Spleen (tissue), 13 donors: ENCODE measurements around the gene NAPB. TPM values are rescaled to one million over a fixed set of nuclear protein-coding genes. Genes with fewer than 3 reads are reported as not detected.
A peak's percentile ranks its signal among the peaks of the same experiment; 100 is the strongest.
"Not testable (repeated sequence)": the region's sequence is repeated elsewhere in the genome, so short reads cannot be mapped to it uniquely, and the experiment has no call there.

Source experiments
- DNase-seq: peaks from one replicate; pipeline ENCODE4 v3.0.0-alpha.2; 2020
- H3K27ac ChIP-seq, 8 donors: fragments of 200-600 bp; sonication (generic) in 7 of 8; 1 replicate in 4 of 8; 2 replicates in 4 of 8; pipeline versions ENCODE4 v1.5.0 to v1.8.0; 2016 to 2021; ENCODE audit warnings: inconsistent platforms in 4 of 8, mild to moderate bottlenecking in 4 of 8, moderate library complexity in 1 of 8
- H3K27me3 ChIP-seq, 7 donors: fragments of 200-600 bp; sonication (generic) in 6 of 7; replicated peaks in 1 of 7; 1 replicate in 4 of 7; 2 replicates in 3 of 7; pipeline versions ENCODE4 v1.5.0 to v1.8.0; 2016 to 2021; ENCODE audit warnings: inconsistent platforms in 3 of 7, mild to moderate bottlenecking in 1 of 7
- H3K36me3 ChIP-seq, 6 donors: fragments of 200-600 bp; sonication (generic) in 5 of 6; 1 replicate in 4 of 6; 2 replicates in 2 of 6; pipeline versions ENCODE4 v1.5.0 to v1.8.0; 2016 to 2021; ENCODE audit warnings: inconsistent platforms in 2 of 6
- H3K4me1 ChIP-seq, 6 donors: fragments of 200-600 bp; sonication (generic) in 5 of 6; 1 replicate in 3 of 6; 2 replicates in 3 of 6; pipeline versions ENCODE4 v1.5.0 to v1.8.0; 2016 to 2021; ENCODE audit warnings: inconsistent platforms in 3 of 6
- H3K4me3 ChIP-seq, 8 donors: fragments of 200-600 bp; sonication (generic) in 7 of 8; 1 replicate in 4 of 8; 2 replicates in 4 of 8; pipeline versions ENCODE4 v1.5.0 to v1.8.0; 2016 to 2021; ENCODE audit warnings: inconsistent platforms in 4 of 8, mild to moderate bottlenecking in 4 of 8, moderate library complexity in 2 of 8
- H3K9me3 ChIP-seq, 8 donors: fragments of 200-600 bp; sonication (generic) in 7 of 8; 1 replicate in 4 of 8; 2 replicates in 4 of 8; pipeline versions ENCODE4 v1.5.0 to v1.8.0; 2016 to 2021; ENCODE audit warnings: inconsistent platforms in 4 of 8
- CTCF ChIP-seq, 11 experiments: fragments of 200-600 bp in 7 of 11; fragments of 450-650 bp in 4 of 11; sonication (generic) in 4 of 11; IDR thresholded peaks in 8 of 11; conservative IDR thresholded peaks in 3 of 11; 1 replicate in 7 of 11; 2 replicates in 4 of 11; pipeline versions ENCODE4 v1.4.0 to v1.8.0; 2016 to 2021; ENCODE audit warnings: antibody characterized with exemption in 11 of 11, inconsistent platforms in 4 of 11, mild to moderate bottlenecking in 1 of 11
- POLR2A ChIP-seq, 3 donors: fragments of 450-650 bp; IDR thresholded peaks; one replicate each; pipeline ENCODE4 v1.5.1; 2017; ENCODE audit warnings: antibody characterized with exemption in 3 of 3, mild to moderate bottlenecking in 1 of 3
- POLR2AphosphoS5 ChIP-seq, 3 donors: sonication (generic); formaldehyde crosslinking; IDR thresholded peaks; one replicate each; pipeline ENCODE4 v1.5.1; 2017; ENCODE audit warnings: antibody characterized with exemption in 3 of 3
- WGBS, 5 donors: extraction: QIAGEN DNeasy Blood & Tissue Kit in 3 of 5; methylation state at CpG; one replicate each; pipeline versions ENCODE4 v1.1.5 to v1.1.7; 2013 to 2018; 5-methylcytosine and 5-hydroxymethylcytosine counted together
- intact Hi-C: fragments of 100-400 bp; cut with DNase I; formaldehyde crosslinking; loops from one replicate; pipeline ENCODE4 v1.15.0; 2023; ENCODE audit warnings: low total_unique reads
- long read RNA-seq, 2 donors: transcript quantifications; one replicate each; lab custom pipeline, GENCODE V29; 2026
- polyA plus RNA-seq, 3 donors: library from polyadenylated mRNA; stranded (reverse); fragments of 200-250 nt; gene quantifications; one replicate each; pipeline ENCODE4 v1.2.1, GENCODE V29; 2013
- total RNA-seq, 7 donors: library from RNA; depleted of rRNA in 3 of 7; stranded (reverse); fragments of >200 nt in 3 of 7; fragmentation: NEBNext Ultra II Directional in 4 of 7; extraction: Animal tissue kit (Norgen Biotek cat#: 25700) in 4 of 7; gene quantifications; one replicate each; pipeline versions ENCODE4 v1.1.0 to v1.2.1, GENCODE V29; 2016 to 2021
- donor health status: healthy with polysubstance abuse.
- donor health status: DM: no; HTN: no; CAD: no; lungs with moderate emphysema.
- donor health status: DM: no; HTN: no; CAD: no.
- donor health status: Bipolar disorder and iron deficiency.
- donor health status: healthy.
- donor health status: DM: no; HTN: no; CAD: no.
- donor health status: DM: yes; HTN: yes; CAD: no.

Gene NAPB
- 10 to 100 TPM; 11.3 to 31.9 (median 16.2) TPM for total RNA-seq
- polyA plus RNA-seq: 1 to 10 TPM; 3.4 to 6.9 (median 4.5) TPM
- long read RNA-seq, donor 1, partial matches to known transcripts: 0 of 2 reads
- long read RNA-seq, donor 1, other reads (novel, unspliced or antisense): 0 of 2 reads
- long read RNA-seq, donor 2, partial matches to known transcripts: 0 of 2 reads
- long read RNA-seq, donor 2, other reads (novel, unspliced or antisense): 0 of 2 reads

- intact Hi-C loops: no loop called here
- DNase-seq: peak; percentile 100
- H3K4me1 ChIP-seq: peaks cover 3 to 51% (median 35%) of the 10 kb centered on the region in 6 donors
- no peaks in the 10 kb centered on the region for H3K36me3 ChIP-seq
- H3K4me3 ChIP-seq: peak within 1 kb of the TSS; percentile 67 to 96 (median 80)
- peaks cover 0 to 8% (median 0%) of the 10 kb centered on the region in 7 donors for H3K27me3 ChIP-seq
- TF ChIP-seq POLR2AphosphoS5 (IDR thresholded peaks at IDR 0.05) (peak; percentile 97 to 98 (median 97)), POLR2A (IDR thresholded peaks at IDR 0.05) (peak; percentile 21 to 76 (median 72)), CTCF (IDR thresholded peaks at IDR 0.05 in 8 of 11, conservative IDR thresholded peaks at IDR 0.05 in 3 of 11) (peak; percentile 68 to 92 (median 84))
- 0 to 1% (median 1%) methylated on average over 44 to 64 of the region's 64 CpGs for WGBS, 5 donors
- peak within 1 kb of the TSS; percentile 69 to 93 (median 88) for H3K27ac ChIP-seq
- no peaks in the 10 kb centered on the region for H3K9me3 ChIP-seq
These were observed at the start of gene NAPB for GRCh38 chr20:23420943-23421931. Gene NAPB (minus strand): TSS chr20:23421488. CDS start chr20:23421402, 86 bp downstream.

GRCh38 chr20:23466961-23467360 lies 45.7 kb upstream of the NAPB start:
- H3K27me3 ChIP-seq, H3K4me3 ChIP-seq, intact Hi-C loops, H3K36me3 ChIP-seq, H3K4me1 ChIP-seq, H3K27ac ChIP-seq, DNase-seq: not testable (repeated sequence)
- 88 to 94% (median 90%) methylated on average over 3 of the region's 3 CpGs for WGBS, 5 donors
- H3K9me3 ChIP-seq: peaks cover 5 to 47% (median 34%) of the 10 kb centered on the region in 8 donors

GRCh38 chr20:23461180-23461579 lies 39.9 kb upstream of the NAPB start:
- Histone ChIP-seq H3K27ac (no peak overlapping the region), H3K4me1 (peaks cover 0 to 3% (median 0%) of the 10 kb centered on the region in 6 donors), H3K36me3 (no peaks in the 10 kb centered on the region), H3K9me3 (peaks cover 0 to 24% (median 12%) of the 10 kb centered on the region in 8 donors), H3K27me3 (peaks cover 0 to 3% (median 0%) of the 10 kb centered on the region in 7 donors), H3K4me3 (no peak overlapping the region)
- no peak for DNase-seq
- no peak for TF ChIP-seq POLR2A (IDR thresholded peaks at IDR 0.05)
- TF ChIP-seq POLR2AphosphoS5 (IDR thresholded peaks at IDR 0.05): no peak
- TF ChIP-seq CTCF (IDR thresholded peaks at IDR 0.05 in 8 of 11, conservative IDR thresholded peaks at IDR 0.05 in 3 of 11): no peak
- WGBS, 5 donors: 45 to 93% (median 84%) methylated on average over 1 of the region's 1 CpG
- intact Hi-C loops: no loop called here

GRCh38 chr20:23459461-23460150 lies 38.3 kb upstream of the NAPB start:
- no peak for TF ChIP-seq POLR2A (IDR thresholded peaks at IDR 0.05)
- no peak for TF ChIP-seq CTCF (IDR thresholded peaks at IDR 0.05 in 8 of 11, conservative IDR thresholded peaks at IDR 0.05 in 3 of 11)
- no peak for TF ChIP-seq POLR2AphosphoS5 (IDR thresholded peaks at IDR 0.05)
- H3K4me3 ChIP-seq: no peak overlapping the region
- peaks cover 0 to 14% (median under 1%) of the 10 kb centered on the region in 8 donors for H3K9me3 ChIP-seq
- H3K27me3 ChIP-seq: peaks cover 0 to 6% (median 0%) of the 10 kb centered on the region in 7 donors
- no peak for DNase-seq
- peaks cover 0 to 8% (median 0%) of the 10 kb centered on the region in 6 donors for H3K4me1 ChIP-seq
- H3K36me3 ChIP-seq: no peaks in the 10 kb centered on the region
- 46 to 70% (median 67%) methylated on average over 3 of the region's 3 CpGs for WGBS, 5 donors
- H3K27ac ChIP-seq: no peak overlapping the region
- intact Hi-C loops: no loop called here
